Non-pigmented ciliary epithelial cell (primary cell): ENCODE results near the gene CTCFL.
"Not testable (repeated sequence)": the region's sequence is repeated elsewhere in the genome, so short reads cannot be mapped to it uniquely, and the experiment has no call there.

Source experiments
- DNase-seq: peaks from one replicate; pipeline ENCODE4 v3.0.0-alpha.2; 2010; ENCODE audit warnings: low read depth

Gene CTCFL

DNA sequence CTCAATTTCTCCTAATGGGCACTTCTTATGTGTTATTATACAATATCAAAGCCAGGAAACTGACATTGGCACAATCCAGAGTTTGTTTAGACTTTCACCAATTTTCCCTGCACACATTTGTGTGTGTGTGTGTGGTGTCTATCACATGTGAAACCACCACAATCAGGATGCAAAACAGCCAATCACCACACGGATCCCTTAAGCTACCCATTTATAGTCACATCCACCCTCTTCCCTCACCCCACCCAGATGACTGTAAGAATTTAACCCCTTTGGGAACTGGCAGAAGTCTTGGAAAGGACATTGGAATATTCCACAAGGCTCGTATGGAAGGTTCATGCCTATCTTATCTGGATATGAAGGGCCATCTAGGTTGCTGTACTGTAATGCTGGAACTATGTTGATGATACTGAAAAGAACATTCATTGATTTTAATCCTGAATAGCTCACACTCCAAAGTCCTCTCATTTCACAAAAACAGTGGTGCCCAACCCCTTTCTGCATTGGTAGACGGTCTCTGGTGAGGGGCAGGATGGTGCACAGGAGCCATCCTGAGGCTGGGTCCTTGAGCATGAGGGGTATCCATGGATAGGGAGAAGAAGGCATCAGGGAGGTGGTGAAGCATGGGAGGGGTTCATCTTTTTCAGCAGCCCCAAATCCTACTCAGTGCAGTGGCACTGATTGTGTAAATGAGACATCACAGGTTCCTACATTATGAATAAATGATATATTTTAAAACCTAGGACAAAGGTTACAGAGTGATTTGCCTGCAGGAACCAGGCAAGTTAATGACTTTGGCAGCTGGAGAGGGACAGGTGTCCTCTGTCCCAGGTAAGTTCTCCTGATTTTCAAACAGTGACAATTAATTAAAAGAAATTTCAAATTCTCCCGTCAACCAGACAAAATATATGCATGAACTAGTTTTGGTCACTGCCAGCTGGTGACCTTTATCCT is 12.1 kb upstream of the CTCFL start:
- no peak for DNase-seq

DNA sequence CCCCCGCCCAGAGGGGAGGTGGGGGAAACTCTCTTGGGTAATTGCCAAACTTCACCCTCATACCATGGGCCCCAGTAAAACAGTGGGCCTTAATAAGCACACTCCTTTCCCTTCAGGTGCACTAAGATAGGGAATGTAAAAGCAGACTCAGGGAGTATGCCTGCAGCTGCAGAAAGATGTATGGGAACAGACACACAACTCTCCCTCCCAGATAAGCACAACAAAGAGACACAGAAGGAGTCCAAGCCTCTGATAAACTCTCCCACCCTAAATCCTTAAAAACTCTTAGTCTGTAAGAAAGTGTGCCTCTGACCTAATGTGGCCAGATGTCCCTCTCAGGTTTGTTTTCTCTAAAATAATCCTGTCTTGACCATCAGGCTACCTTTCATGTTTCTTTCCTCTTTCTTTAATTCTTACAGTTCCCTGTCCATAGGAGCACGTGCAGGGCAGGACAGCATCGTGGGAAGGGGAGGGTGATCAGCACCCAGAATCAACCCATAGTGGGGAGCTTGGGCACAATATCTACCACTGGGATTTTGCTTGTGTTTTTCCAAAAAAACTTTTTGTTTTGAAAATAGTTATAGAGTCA is 11.3 kb upstream of the CTCFL start:
- DNase-seq, result no peak

- no peak for DNase-seq
Observed at GRCh38 chr20:57535297-57535696, 10.4 kb upstream of the CTCFL start.

GRCh38 chr20:57532104-57532503 is 7.2 kb upstream of the CTCFL start:
- no peak for DNase-seq

- no peak for DNase-seq
Observed at GRCh38 chr20:57530327-57530981, 5.5 kb upstream of the CTCFL start.

DNA sequence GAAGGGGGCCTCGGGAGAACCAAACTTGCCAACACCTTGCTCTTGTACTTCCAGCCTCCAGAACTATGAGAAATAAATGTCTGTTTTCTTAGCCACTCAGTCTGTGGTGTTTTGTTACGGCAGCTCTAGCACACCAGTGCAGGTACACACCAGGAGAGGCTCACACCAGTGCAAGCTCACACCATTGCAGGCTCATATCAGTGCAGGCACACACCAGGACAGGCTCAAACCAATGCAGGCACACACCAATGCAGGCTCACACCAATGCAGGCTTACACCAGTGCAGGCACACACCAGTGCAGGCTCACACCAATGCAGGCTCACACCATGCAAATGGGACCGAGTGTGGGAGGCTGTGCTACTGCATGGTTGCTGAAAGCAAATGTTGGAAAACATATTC is 4.9 kb upstream of the CTCFL start:
- no peak for DNase-seq

- DNase-seq, result no peak
Observed at GRCh38 chr20:57529160-57529585, 4.2 kb upstream of the CTCFL start.

DNA sequence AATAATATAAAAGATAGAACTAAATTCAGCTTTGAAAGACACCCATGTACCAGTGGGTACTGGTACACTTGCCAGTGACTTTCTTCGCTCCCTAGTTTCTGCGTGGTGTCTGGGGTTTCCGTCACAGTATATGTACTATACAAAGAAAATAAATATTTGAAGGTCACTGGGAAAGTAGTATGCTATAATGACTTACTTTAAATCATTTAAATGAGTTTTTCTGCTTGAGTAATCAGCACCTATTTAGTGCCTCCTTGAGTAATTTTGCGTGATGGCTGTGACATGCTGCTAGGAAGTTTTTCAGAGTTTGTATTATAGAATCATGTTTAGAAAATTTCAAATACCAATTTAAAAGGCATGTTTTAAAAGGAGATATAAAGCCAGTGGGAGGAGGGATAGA is 3.2 kb upstream of the CTCFL start:
- DNase-seq, result no peak

DNA sequence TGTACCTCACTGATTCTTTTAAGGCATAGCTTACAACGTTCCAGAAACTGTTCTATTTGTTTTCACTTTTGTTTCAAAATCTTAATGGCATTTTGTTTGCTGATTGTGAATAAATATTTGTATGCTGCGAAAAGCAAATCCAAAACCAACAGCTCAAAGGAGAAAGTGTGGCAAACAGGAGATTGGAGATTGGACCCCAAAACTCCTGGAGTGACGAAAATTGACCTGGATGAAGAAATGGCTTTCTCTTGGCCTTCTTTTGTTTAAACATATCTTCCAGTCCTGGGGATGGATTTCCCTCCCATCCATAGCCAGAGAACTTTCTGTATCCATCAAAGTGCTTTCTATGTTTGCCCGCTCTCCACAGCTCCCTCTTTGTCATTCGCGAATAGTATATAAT is 2.8 kb upstream of the CTCFL start:
- DNase-seq, result no peak

- DNase-seq, result no peak
Observed at GRCh38 chr20:57526885-57527460, 2.0 kb upstream of the CTCFL start.

DNA sequence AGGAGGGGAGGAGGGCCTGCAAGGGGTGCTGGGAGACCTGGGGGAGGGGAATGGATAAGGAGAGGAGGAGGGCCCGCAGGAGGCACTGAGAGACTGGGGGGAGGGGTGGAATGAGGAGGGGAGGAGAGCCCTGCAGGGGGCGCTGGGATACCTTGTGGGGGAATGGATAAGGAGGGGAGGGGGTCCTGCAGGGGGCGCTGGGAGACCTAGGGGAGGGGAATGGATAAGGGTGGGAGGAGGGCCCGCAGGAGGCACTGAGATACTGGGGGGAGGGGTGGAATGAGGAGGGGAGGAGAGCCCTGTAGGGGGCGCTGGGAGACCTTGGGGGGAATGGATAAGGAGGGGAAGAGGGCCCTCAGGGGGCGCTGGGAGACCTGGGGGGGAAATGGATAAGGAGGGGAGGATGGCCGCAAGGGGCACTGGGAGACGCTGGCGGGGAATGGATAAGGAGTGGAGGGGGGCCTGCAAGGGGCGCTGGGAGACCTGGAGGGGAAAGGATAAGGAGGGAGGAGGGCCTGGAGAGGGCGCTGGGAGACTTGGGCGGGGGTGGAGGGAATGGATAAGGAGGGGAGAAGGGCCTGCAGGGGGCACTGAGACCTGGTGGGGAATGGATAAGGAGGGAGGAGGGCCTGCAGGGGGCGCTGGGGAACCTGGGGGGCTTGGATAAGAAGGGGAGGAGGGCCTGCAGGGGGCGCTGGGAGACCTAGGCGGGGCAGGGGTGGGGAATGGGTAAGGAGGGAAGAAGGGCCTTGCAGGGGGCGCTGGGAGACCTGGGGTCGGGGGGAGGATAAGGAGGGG is 1.3 kb upstream of the CTCFL start:
- DNase-seq, result no peak

- DNase-seq, result no peak
Observed at GRCh38 chr20:57525328-57526086, 567 bp upstream of the CTCFL start.

DNA sequence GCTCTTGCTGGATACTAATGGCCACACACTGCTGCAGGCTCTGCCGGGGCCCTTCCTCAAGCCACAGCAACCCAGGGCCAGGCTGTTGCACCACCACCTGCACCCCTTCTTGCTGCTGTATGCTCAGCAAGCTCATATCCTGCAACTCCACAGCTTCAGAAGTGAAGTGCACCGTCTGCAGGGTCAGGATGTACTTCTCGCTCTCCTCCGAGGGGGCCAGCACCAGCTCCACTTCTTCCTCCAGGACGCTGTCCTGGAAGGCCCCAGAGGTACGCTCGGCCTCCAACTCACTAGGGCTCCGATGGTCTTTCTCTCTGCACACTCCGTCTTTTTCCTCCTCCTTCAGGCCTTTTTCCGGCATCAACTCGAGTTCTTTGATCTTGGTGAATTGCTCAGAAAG is 1.2 kb downstream of the CTCFL start:
- DNase-seq, result no peak

- DNase-seq, result no peak
Observed at GRCh38 chr20:57522380-57523140, 2.4 kb downstream of the CTCFL start.

DNA sequence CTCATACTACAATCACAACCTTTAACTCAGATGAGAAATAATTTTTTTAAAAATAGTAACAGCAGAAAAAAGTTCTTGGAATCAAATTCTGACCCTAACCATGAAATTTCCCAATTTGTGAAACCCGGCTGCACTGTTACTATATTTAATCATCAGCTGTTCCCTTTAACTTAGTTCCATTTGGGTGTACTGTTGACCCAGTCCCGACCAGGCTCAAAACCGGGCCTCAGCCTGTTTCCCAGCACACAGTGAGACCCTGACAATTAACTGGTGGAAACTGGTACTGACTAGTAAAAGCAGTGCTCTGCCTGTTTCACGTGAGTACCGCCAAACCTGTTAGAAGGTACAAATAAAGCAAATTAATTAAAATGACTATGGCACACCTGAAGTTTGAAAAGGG is 7.0 kb downstream of the CTCFL start:
- no peak for DNase-seq

- DNase-seq, result no peak
Observed at GRCh38 chr20:57514273-57514751, 10.6 kb downstream of the CTCFL start.

DNA sequence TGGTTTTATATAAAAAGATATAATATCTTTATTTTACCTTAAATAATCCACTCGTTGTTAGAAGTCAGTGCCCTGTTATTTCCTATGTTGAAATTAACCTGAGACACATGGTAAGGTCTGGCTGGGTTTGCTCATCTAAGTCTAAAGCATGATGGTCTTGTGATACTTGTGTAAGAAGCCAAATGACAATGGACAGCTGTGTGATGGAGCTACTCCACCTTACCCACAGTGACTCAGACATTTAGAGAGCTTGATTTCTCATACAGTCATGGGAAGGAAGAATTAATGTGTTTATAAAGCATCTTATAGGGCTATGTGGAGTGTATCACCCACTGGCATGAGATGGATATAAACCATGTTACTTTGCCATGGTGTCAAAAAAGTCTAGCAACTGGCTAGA is 11.7 kb downstream of the CTCFL start:
- DNase-seq, result no peak

DNA sequence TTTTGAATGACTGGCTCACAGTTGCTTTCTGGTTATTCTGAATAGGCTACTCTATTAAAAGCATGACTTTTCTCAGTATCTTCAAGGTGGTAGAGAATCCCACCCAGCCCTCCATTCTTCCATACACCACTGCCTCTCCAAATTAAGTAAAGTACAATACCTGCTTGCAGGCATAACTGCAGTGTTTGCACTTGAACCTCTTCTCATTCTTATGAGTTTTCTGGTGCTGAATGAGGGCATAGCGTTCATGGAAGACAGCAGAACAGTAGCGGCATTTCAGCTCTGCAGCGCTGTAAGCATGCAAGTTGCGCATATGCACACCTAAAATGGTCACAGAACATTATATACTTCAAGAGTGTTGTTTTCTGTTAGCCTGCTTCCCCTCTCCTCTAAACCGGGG is 12.5 kb downstream of the CTCFL start:
- DNase-seq, result no peak

DNA sequence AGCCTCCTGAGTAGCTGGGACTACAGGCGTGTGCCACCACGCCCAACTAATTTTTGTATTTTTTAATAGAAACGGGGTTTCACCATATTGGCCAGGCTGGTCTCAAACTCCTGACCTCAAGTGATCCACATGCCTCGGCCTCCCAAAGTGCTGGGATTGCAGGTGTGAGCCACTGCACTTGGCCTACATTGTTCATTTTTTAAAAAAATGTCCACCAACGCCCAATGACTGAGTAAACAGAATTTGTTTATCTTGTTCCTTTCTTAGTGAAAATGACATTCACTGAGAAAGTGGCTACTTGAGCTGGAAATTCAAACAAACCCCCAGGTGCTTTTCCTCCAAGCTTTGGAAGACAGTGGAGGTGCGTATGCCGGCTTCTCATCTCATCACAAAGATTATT is 13.2 kb downstream of the CTCFL start:
- not testable (repeated sequence) for DNase-seq

DNA sequence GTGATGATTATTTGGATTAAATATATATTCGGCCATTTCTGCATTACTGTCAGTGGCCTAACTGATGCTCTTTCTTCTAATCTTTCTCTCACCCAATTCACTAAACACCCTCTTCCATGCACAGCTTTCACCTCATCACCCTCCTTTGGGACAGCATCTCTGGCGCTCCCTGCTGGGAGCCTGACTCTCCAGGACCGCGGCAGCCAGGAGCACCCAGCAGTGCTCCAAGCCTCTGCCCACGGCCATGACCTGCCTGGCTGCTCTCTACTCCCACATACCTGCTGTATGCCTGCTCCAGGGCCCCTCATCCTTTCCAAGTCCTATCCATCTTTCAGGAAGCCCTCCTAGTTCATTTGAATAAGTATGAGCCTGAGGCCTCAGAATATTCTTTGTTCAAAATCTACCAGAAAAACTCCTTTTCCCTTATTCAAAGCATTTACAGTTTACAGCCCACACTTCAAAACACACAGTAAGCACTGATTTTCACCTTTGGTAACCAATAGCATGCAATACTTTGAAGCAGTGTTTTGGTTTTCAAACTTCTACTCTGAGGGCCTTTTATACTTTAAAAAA is 15.2 kb downstream of the CTCFL start:
- no peak for DNase-seq
